ENCODE measurements around the gene TH.

TH gene

GRCh38 chr11:2177076-2177475 lies 5.5 kb upstream of the TH start:
- DNase-seq, result no peak

- DNase-seq, result no peak
Observed at GRCh38 chr11:2176389-2176900, 4.8 kb upstream of the TH start.

- no peak for DNase-seq
Observed at GRCh38 chr11:2175659-2176058, 4.0 kb upstream of the TH start.

- no peak for DNase-seq
Observed at GRCh38 chr11:2174361-2174760, 2.7 kb upstream of the TH start.

GRCh38 chr11:2173761-2174160 lies 2.1 kb upstream of the TH start:
- DNase-seq, result no peak

- peak; percentile 27 for DNase-seq
Observed at GRCh38 chr11:2173150-2173693, 1.6 kb upstream of the TH start.

GRCh38 chr11:2172676-2173075 lies 1.1 kb upstream of the TH start:
- DNase-seq, result no peak

GRCh38 chr11:2169626-2170570 lies 1.7 kb downstream of the TH start:
- no peak for DNase-seq

- no peak for DNase-seq
Observed at GRCh38 chr11:2169005-2169378, 2.6 kb downstream of the TH start.

GRCh38 chr11:2168286-2169004 lies 3.2 kb downstream of the TH start:
- DNase-seq, result no peak

GRCh38 chr11:2167141-2168045 lies 4.2 kb downstream of the TH start:
- DNase-seq, result no peak

GRCh38 chr11:2166091-2166851 lies 5.3 kb downstream of the TH start:
- peak; percentile 62 for DNase-seq

- DNase-seq, result no peak
Observed at GRCh38 chr11:2165571-2165970, 6.0 kb downstream of the TH start.

- DNase-seq, result no peak
Observed at GRCh38 chr11:2164861-2165555, 6.6 kb downstream of the TH start.

GRCh38 chr11:2164081-2164480 lies 7.5 kb downstream of the TH start:
- DNase-seq, result no peak

GRCh38 chr11:2163428-2163978 lies 8.1 kb downstream of the TH start:
- DNase-seq, result no peak

GRCh38 chr11:2160736-2161259 lies 10.8 kb downstream of the TH start, which contains the start of gene INS:
Gene INS (minus strand): TSS chr11:2161209. CDS start chr11:2160971, 238 bp downstream.
- DNase-seq, result no peak

GRCh38 chr11:2159536-2160413 lies 11.8 kb downstream of the TH start:
- DNase-seq, result no peak

GRCh38 chr11:2158966-2159365 lies 12.6 kb downstream of the TH start:
- no peak for DNase-seq

Measured in stimulated activated CD4-positive, alpha-beta T cell treated with anti-CD3 and anti-CD28 coated beads, Interleukin-4, amount 100 ng/mL, for 1 hour (primary cell).